Vagina (tissue), 2 donors: ENCODE data around the gene POLA1. TPM values are rescaled to one million over a fixed set of nuclear protein-coding genes. Genes with fewer than 3 reads are reported as not detected.

Experiments
- DNase-seq, 2 donors: peaks; one replicate each; pipeline ENCODE4 v3.0.0-alpha.2; 2017; ENCODE audit errors: extremely low spot score in 2 of 2
- H3K27ac ChIP-seq: fragments of 200-600 bp; sonication (generic); one replicate; pipeline ENCODE4 v1.5.1; 2019
- H3K27me3 ChIP-seq: fragments of 200-600 bp; sonication (generic); one replicate; pipeline ENCODE4 v1.5.1; 2019
- H3K36me3 ChIP-seq, 2 donors: fragments of 200-600 bp; sonication (generic); one replicate each; pipeline ENCODE4 v1.5.1; 2017 to 2019
- H3K4me1 ChIP-seq: fragments of 200-600 bp; sonication (generic); one replicate; pipeline ENCODE4 v1.5.1; 2019
- H3K4me3 ChIP-seq, 2 donors: fragments of 200-600 bp; sonication (generic); 1 replicate in 1 of 2; 2 replicates in 1 of 2; pipeline ENCODE4 v1.5.1; 2016 to 2019
- H3K9me3 ChIP-seq: fragments of 200-600 bp; sonication (generic); one replicate; pipeline ENCODE4 v1.5.1; 2019
- CTCF ChIP-seq, 3 experiments: fragments of 450-650 bp in 2 of 3; fragments of 200-600 bp in 1 of 3; sonication (generic) in 1 of 3; IDR thresholded peaks; one replicate each; pipeline ENCODE4 v1.5.1; 2017 to 2019; ENCODE audit warnings: antibody characterized with exemption in 3 of 3, mild to moderate bottlenecking in 2 of 3, moderate library complexity in 2 of 3
- POLR2A ChIP-seq, 2 donors: fragments of 450-650 bp; IDR thresholded peaks; one replicate each; pipeline ENCODE4 v1.6.1; 2017; ENCODE audit warnings: antibody characterized with exemption in 2 of 2, mild to moderate bottlenecking in 2 of 2, moderate library complexity in 2 of 2
- POLR2AphosphoS5 ChIP-seq, 2 donors: sonication (generic); formaldehyde crosslinking; IDR thresholded peaks; one replicate each; pipeline ENCODE4 v1.9.0; 2017; ENCODE audit warnings: antibody characterized with exemption in 2 of 2, mild to moderate bottlenecking in 2 of 2, low read depth in 1 of 2; ENCODE audit not compliant: insufficient read depth in 1 of 2
- intact Hi-C: fragments of 100-400 bp; cut with DNase I; formaldehyde crosslinking; loops from one replicate; pipeline ENCODE4 v1.15.1; 2023
- total RNA-seq: library from RNA; depleted of rRNA; stranded (reverse); fragments of >200 nt; gene quantifications from one replicate; pipeline ENCODE4 v1.2.3, GENCODE V29; 2016

The POLA1 gene
- total RNA-seq, 1 donor from 2014 or later: 17.2 TPM

DNA sequence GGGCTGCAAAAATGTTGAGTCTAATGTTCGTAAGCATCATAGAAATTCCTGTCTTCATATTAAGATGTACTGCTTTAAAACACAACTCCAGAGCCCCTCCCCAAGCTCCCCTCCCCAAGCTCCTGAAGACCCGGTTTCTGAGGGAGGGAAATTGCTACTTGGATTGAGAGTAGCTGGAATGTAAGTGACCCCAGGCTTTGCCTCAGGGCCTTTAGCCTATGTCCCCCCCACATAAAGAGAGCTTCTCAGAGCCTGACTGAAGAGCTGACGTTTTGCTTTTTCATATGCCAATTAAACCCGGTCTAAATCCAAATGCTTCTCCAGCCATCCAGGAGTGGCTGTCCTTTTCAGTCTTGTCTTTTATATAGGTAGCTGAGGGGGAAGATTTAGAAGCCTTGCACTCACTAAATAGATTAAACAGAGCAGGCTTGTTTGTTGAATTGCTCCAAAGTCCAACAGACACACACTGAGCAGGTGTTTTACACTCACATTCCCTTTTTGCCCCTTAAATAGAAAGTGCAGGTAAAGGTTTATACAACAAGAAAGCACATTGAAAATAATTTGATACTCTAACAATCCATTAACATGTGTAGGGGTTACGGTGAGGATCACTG, 302.5 kb downstream of the POLA1 start:
- Histone ChIP-seq H3K27ac (no peak overlapping the region), H3K9me3 (no peaks in the 10 kb centered on the region), H3K4me1 (no peaks in the 10 kb centered on the region), H3K27me3 (no peaks in the 10 kb centered on the region), H3K4me3 (no peak overlapping the region), H3K36me3 (no peaks in the 10 kb centered on the region)
- intact Hi-C loops: no loop called here
- TF ChIP-seq CTCF (IDR thresholded peaks at IDR 0.05): no peak
- TF ChIP-seq POLR2A (IDR thresholded peaks at IDR 0.05): no peak
- no peak for TF ChIP-seq POLR2AphosphoS5 (IDR thresholded peaks at IDR 0.05; ENCODE audit: insufficient read depth in 1 of 2, low read depth in 1 of 2)
- DNase-seq: no peak

GRCh38 chrX:24999511-24999910, 305.8 kb downstream of the POLA1 start:
- peaks cover under 1% of the 10 kb centered on the region for H3K4me1 ChIP-seq
- H3K36me3 ChIP-seq: no peaks in the 10 kb centered on the region
- no peak overlapping the region for H3K27ac ChIP-seq
- intact Hi-C loops: no loop called here
- no peak overlapping the region for H3K4me3 ChIP-seq
- H3K27me3 ChIP-seq: no peaks in the 10 kb centered on the region
- TF ChIP-seq CTCF (IDR thresholded peaks at IDR 0.05): no peak
- no peak for TF ChIP-seq POLR2A (IDR thresholded peaks at IDR 0.05)
- no peak for TF ChIP-seq POLR2AphosphoS5 (IDR thresholded peaks at IDR 0.05; ENCODE audit: insufficient read depth in 1 of 2, low read depth in 1 of 2)
- no peaks in the 10 kb centered on the region for H3K9me3 ChIP-seq
- no peak for DNase-seq

GRCh38 chrX:25001808-25002660, 308.3 kb downstream of the POLA1 start:
- H3K4me3 ChIP-seq: peak overlapping the region in 1 of 2 donors; percentile 24
- TF ChIP-seq POLR2A (IDR thresholded peaks at IDR 0.05): no peak
- TF ChIP-seq POLR2AphosphoS5 (IDR thresholded peaks at IDR 0.05; ENCODE audit: insufficient read depth in 1 of 2, low read depth in 1 of 2): no peak
- H3K36me3 ChIP-seq: no peaks in the 10 kb centered on the region
- intact Hi-C loops: no loop called here
- H3K27me3 ChIP-seq: peaks cover 4% of the 10 kb centered on the region
- H3K27ac ChIP-seq: no peak overlapping the region
- no peaks in the 10 kb centered on the region for H3K9me3 ChIP-seq
- peaks cover 14% of the 10 kb centered on the region for H3K4me1 ChIP-seq
- no peak for DNase-seq

DNA sequence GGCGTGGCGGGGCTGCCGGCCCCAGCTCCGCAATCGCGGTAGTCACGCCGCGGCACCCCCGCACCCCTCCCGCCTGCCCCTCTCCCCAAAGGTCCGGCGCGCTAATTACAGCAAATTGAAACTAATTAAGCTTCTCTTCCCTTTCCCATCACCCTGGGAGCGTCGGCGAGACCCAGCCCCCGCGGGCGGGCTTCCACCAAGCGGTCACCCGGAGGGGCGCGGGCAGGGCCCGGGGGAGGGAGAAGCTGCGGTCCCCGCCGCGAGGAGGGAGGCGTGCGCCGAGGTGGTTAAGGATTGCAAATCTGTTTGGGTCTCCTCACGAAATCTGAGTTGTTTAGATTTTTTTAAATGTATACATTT, 308.9 kb downstream of the POLA1 start:
- DNase-seq: no peak
- H3K36me3 ChIP-seq: no peaks in the 10 kb centered on the region
- TF ChIP-seq CTCF (IDR thresholded peaks at IDR 0.05) (no peak), POLR2AphosphoS5 (IDR thresholded peaks at IDR 0.05; ENCODE audit: insufficient read depth in 1 of 2, low read depth in 1 of 2) (no peak), POLR2A (IDR thresholded peaks at IDR 0.05) (no peak)
- H3K4me3 ChIP-seq: peak overlapping the region in 1 of 2 donors; percentile 24
- peaks cover 4% of the 10 kb centered on the region for H3K27me3 ChIP-seq
- H3K9me3 ChIP-seq: no peaks in the 10 kb centered on the region
- intact Hi-C loops: no loop called here
- no peak overlapping the region for H3K27ac ChIP-seq
- H3K4me1 ChIP-seq: peaks cover 14% of the 10 kb centered on the region

- H3K4me1 ChIP-seq: peaks cover 14% of the 10 kb centered on the region
- TF ChIP-seq CTCF (IDR thresholded peaks at IDR 0.05) (no peak), POLR2AphosphoS5 (IDR thresholded peaks at IDR 0.05; ENCODE audit: insufficient read depth in 1 of 2, low read depth in 1 of 2) (no peak), POLR2A (IDR thresholded peaks at IDR 0.05) (no peak)
- peaks cover 4% of the 10 kb centered on the region for H3K27me3 ChIP-seq
- no peaks in the 10 kb centered on the region for H3K36me3 ChIP-seq
- no peaks in the 10 kb centered on the region for H3K9me3 ChIP-seq
- intact Hi-C loops: no loop called here
- no peak overlapping the region for H3K27ac ChIP-seq
- H3K4me3 ChIP-seq: no peak overlapping the region
- no peak for DNase-seq
Measured at GRCh38 chrX:25003066-25003849, 309.5 kb downstream of the POLA1 start.
